HEK293 (cell line): ENCODE data around the gene CPA5.

Experiments
- CTCF ChIA-PET: fragments of 350-600 bp; formaldehyde crosslinking; extraction: SDS; loops from one replicate; lab custom pipeline; 2021; ENCODE audit warnings: antibody characterized with exemption; lab: Yijun Ruan, JAX
- POLR2A ChIA-PET: fragments of 300-600 bp; formaldehyde crosslinking; extraction: SDS; loops from one replicate; lab custom pipeline; 2020; ENCODE audit warnings: antibody characterized with exemption, inconsistent platforms; lab: Yijun Ruan, JAX
- H3K27ac ChIP-seq: fragments of 200-500 bp; sonication (Bioruptor generic); 2 replicates; pipeline ENCODE4 v1.5.1; 2014; ENCODE audit warnings: low read depth, low read length, control low read depth, inconsistent platforms; ENCODE audit errors: extremely low read depth
- H3K36me3 ChIP-seq, 2 experiments: fragments of 200-500 bp in 1 of 2; sonication (Bioruptor generic) in 1 of 2; 1 replicate in 1 of 2; 2 replicates in 1 of 2; pipeline ENCODE4 v1.5.1; 2014 to 2017; ENCODE audit warnings: inconsistent platforms in 2 of 2, low read length in 2 of 2; ENCODE audit not compliant: control insufficient read depth in 2 of 2, insufficient read depth in 1 of 2
- H3K4me1 ChIP-seq: fragments of 200-500 bp; sonication (Bioruptor generic); 2 replicates; pipeline ENCODE4 v1.5.1; 2014; ENCODE audit warnings: mild to moderate bottlenecking, low read length, inconsistent platforms; ENCODE audit not compliant: control insufficient read depth, insufficient read depth
- H3K4me3 ChIP-seq: 2 replicates; pipeline ENCODE4 v1.5.1; 2011; ENCODE audit warnings: low read depth, mild to moderate bottlenecking, control low read depth, low read length, moderate library complexity
- H3K9me3 ChIP-seq: fragments of 200-500 bp; sonication (Bioruptor generic); 2 replicates; pipeline ENCODE4 v1.5.1; 2014; ENCODE audit warnings: low read depth, low read length, inconsistent platforms; ENCODE audit not compliant: control insufficient read depth, insufficient read depth
- GLIS1 ChIP-seq: fragments of 450-650 bp; formaldehyde crosslinking; IDR thresholded peaks from 2 replicates; pipeline ENCODE4 v1.5.1; 2016; ENCODE audit warnings: missing biosample characterization, missing genetic modification characterization
- SETDB1 ChIP-seq: IDR thresholded peaks from one replicate; pipeline ENCODE4 v1.6.1; 2017; ENCODE audit warnings: mild to moderate bottlenecking, low read length, moderate library complexity, mixed read lengths; ENCODE audit not compliant: insufficient read length
- SP7 ChIP-seq: fragments of 450-650 bp; formaldehyde crosslinking; IDR thresholded peaks from 2 replicates; pipeline ENCODE4 v1.5.1; 2016; ENCODE audit warnings: missing biosample characterization, missing genetic modification characterization
- ZBTB7A ChIP-seq: fragments of 450-650 bp; formaldehyde crosslinking; IDR thresholded peaks from 2 replicates; pipeline ENCODE4 v1.5.1; 2016; ENCODE audit warnings: low read depth, missing biosample characterization, missing genetic modification characterization
- ZNF140 ChIP-seq: fragments of 450-650 bp; formaldehyde crosslinking; IDR thresholded peaks from 2 replicates; pipeline ENCODE4 v1.5.1; 2016; ENCODE audit warnings: missing biosample characterization, missing genetic modification characterization
- ZNF223 ChIP-seq: fragments of 450-650 bp; formaldehyde crosslinking; IDR thresholded peaks from 2 replicates; pipeline ENCODE4 v1.5.1; 2016; ENCODE audit warnings: missing biosample characterization, missing genetic modification characterization
- ZNF311 ChIP-seq: fragments of 450-650 bp; formaldehyde crosslinking; IDR thresholded peaks from 2 replicates; pipeline ENCODE4 v1.5.1; 2017; ENCODE audit warnings: missing biosample characterization, missing genetic modification characterization, borderline replicate concordance
- ZNF514 ChIP-seq: fragments of 450-650 bp; formaldehyde crosslinking; IDR thresholded peaks from 2 replicates; pipeline ENCODE4 v1.5.1; 2016; ENCODE audit warnings: missing biosample characterization, missing genetic modification characterization
- ZNF521 ChIP-seq: fragments of 450-650 bp; formaldehyde crosslinking; IDR thresholded peaks from 2 replicates; pipeline ENCODE4 v1.5.1; 2017; ENCODE audit warnings: missing biosample characterization, mild to moderate bottlenecking, missing genetic modification characterization
- ZNF610 ChIP-seq: fragments of 450-650 bp; formaldehyde crosslinking; IDR thresholded peaks from 2 replicates; pipeline ENCODE4 v1.5.1; 2016; ENCODE audit warnings: missing biosample characterization, missing genetic modification characterization, borderline replicate concordance
- ZNF658 ChIP-seq: fragments of 450-650 bp; formaldehyde crosslinking; IDR thresholded peaks from 2 replicates; pipeline ENCODE4; 2016; ENCODE audit warnings: missing biosample characterization, missing genetic modification characterization
- ZNF76 ChIP-seq: fragments of 450-650 bp; formaldehyde crosslinking; IDR thresholded peaks from 2 replicates; pipeline ENCODE4; 2016; ENCODE audit warnings: low read depth, missing biosample characterization, missing genetic modification characterization, borderline replicate concordance
- TF ChIP-seq, protein P1 (sequence below): fragments of 450-650 bp; formaldehyde crosslinking; IDR thresholded peaks from 2 replicates; pipeline ENCODE4; 2016; ENCODE audit warnings: missing biosample characterization, missing genetic modification characterization
- TF ChIP-seq, protein P2 (sequence below): IDR thresholded peaks from 2 replicates; pipeline ENCODE4 v1.6.1; 2011; ENCODE audit warnings: mild to moderate bottlenecking, low read depth, low read length, borderline replicate concordance
- TF ChIP-seq, protein P3 (sequence below): fragments of 450-650 bp; formaldehyde crosslinking; IDR thresholded peaks from 2 replicates; pipeline ENCODE4 v1.5.1; 2017; ENCODE audit warnings: missing biosample characterization, missing genetic modification characterization
- TF ChIP-seq, protein P4 (sequence below): fragments of 450-650 bp; formaldehyde crosslinking; optimal IDR thresholded peaks from 2 replicates; pipeline ENCODE3; 2016; ENCODE audit warnings: missing biosample characterization, mild to moderate bottlenecking, missing genetic modification characterization
- TF ChIP-seq, protein P5 (sequence below): fragments of 450-650 bp; formaldehyde crosslinking; IDR thresholded peaks from 2 replicates; pipeline ENCODE4 v1.5.1; 2017; ENCODE audit warnings: missing biosample characterization, missing genetic modification characterization
- TF ChIP-seq, protein P6 (sequence below): fragments of 450-650 bp; formaldehyde crosslinking; IDR thresholded peaks from 2 replicates; pipeline ENCODE4 v1.5.1; 2016; ENCODE audit warnings: missing biosample characterization, missing genetic modification characterization
- TF ChIP-seq, protein P7 (sequence below): fragments of 450-650 bp; formaldehyde crosslinking; IDR thresholded peaks from 2 replicates; pipeline ENCODE4 v1.5.1; 2016; ENCODE audit warnings: missing biosample characterization, missing genetic modification characterization, borderline replicate concordance

The CPA5 gene

DNA sequence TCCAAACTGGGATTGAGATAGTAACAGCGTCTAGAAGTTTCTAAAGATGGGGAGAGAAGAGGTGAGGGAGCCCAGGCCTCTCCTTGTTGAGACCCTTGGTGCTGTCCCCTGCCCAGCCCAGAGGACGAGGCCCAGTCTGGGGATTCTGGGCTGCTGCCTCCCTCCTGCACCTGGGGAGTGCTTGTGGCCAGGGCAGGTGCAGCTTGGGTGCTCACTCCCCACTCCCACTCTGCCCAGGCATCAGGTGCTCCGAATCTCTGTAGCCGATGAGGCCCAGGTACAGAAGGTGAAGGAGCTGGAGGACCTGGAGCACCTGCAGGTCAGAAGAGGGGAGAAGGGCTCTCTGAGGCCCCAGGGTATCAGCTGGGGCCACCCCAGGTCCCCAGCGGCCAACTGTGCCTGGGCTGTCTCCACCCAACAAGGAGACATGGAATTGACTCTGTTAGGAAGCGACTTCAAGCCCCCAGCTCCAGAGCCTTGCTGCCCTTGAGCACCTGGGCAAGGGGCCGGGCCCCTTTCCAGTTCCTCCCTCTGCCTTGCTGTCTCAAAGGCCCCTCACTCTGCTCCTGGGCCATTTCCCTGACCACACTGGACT, 36.3 kb downstream of the CPA5 start (continued):
- TF ChIP-seq, protein P1, sequence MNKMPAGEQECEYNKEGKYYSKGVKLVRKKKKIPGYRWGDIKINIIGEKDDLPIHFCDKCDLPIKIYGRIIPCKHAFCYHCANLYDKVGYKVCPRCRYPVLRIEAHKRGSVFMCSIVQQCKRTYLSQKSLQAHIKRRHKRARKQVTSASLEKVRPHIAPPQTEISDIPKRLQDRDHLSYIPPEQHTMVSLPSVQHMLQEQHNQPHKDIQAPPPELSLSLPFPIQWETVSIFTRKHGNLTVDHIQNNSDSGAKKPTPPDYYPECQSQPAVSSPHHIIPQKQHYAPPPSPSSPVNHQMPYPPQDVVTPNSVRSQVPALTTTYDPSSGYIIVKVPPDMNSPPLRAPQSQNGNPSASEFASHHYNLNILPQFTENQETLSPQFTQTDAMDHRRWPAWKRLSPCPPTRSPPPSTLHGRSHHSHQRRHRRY (tag by site-specific recombination), result no peak
- TF ChIP-seq SETDB1 (no peak), ZNF311 (tag by site-specific recombination) (no peak), ZNF223 (no peak), GLIS1 (no peak), ZNF76 (tag by site-specific recombination) (no peak), ZNF521 (no peak)
- TF ChIP-seq, protein P2, sequence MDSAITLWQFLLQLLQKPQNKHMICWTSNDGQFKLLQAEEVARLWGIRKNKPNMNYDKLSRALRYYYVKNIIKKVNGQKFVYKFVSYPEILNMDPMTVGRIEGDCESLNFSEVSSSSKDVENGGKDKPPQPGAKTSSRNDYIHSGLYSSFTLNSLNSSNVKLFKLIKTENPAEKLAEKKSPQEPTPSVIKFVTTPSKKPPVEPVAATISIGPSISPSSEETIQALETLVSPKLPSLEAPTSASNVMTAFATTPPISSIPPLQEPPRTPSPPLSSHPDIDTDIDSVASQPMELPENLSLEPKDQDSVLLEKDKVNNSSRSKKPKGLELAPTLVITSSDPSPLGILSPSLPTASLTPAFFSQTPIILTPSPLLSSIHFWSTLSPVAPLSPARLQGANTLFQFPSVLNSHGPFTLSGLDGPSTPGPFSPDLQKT, result no peak
- TF ChIP-seq, protein P3, sequence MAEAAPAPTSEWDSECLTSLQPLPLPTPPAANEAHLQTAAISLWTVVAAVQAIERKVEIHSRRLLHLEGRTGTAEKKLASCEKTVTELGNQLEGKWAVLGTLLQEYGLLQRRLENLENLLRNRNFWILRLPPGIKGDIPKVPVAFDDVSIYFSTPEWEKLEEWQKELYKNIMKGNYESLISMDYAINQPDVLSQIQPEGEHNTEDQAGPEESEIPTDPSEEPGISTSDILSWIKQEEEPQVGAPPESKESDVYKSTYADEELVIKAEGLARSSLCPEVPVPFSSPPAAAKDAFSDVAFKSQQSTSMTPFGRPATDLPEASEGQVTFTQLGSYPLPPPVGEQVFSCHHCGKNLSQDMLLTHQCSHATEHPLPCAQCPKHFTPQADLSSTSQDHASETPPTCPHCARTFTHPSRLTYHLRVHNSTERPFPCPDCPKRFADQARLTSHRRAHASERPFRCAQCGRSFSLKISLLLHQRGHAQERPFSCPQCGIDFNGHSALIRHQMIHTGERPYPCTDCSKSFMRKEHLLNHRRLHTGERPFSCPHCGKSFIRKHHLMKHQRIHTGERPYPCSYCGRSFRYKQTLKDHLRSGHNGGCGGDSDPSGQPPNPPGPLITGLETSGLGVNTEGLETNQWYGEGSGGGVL (tag by site-specific recombination), result no peak
- TF ChIP-seq, protein P4, sequence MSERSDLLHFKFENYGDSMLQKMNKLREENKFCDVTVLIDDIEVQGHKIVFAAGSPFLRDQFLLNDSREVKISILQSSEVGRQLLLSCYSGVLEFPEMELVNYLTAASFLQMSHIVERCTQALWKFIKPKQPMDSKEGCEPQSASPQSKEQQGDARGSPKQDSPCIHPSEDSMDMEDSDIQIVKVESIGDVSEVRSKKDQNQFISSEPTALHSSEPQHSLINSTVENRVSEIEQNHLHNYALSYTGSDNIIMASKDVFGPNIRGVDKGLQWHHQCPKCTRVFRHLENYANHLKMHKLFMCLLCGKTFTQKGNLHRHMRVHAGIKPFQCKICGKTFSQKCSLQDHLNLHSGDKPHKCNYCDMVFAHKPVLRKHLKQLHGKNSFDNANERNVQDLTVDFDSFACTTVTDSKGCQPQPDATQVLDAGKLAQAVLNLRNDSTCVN (tag by site-specific recombination), result no peak
- TF ChIP-seq, protein P5, sequence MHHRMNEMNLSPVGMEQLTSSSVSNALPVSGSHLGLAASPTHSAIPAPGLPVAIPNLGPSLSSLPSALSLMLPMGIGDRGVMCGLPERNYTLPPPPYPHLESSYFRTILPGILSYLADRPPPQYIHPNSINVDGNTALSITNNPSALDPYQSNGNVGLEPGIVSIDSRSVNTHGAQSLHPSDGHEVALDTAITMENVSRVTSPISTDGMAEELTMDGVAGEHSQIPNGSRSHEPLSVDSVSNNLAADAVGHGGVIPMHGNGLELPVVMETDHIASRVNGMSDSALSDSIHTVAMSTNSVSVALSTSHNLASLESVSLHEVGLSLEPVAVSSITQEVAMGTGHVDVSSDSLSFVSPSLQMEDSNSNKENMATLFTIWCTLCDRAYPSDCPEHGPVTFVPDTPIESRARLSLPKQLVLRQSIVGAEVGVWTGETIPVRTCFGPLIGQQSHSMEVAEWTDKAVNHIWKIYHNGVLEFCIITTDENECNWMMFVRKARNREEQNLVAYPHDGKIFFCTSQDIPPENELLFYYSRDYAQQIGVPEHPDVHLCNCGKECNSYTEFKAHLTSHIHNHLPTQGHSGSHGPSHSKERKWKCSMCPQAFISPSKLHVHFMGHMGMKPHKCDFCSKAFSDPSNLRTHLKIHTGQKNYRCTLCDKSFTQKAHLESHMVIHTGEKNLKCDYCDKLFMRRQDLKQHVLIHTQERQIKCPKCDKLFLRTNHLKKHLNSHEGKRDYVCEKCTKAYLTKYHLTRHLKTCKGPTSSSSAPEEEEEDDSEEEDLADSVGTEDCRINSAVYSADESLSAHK (tag by site-specific recombination), result no peak

DNA sequence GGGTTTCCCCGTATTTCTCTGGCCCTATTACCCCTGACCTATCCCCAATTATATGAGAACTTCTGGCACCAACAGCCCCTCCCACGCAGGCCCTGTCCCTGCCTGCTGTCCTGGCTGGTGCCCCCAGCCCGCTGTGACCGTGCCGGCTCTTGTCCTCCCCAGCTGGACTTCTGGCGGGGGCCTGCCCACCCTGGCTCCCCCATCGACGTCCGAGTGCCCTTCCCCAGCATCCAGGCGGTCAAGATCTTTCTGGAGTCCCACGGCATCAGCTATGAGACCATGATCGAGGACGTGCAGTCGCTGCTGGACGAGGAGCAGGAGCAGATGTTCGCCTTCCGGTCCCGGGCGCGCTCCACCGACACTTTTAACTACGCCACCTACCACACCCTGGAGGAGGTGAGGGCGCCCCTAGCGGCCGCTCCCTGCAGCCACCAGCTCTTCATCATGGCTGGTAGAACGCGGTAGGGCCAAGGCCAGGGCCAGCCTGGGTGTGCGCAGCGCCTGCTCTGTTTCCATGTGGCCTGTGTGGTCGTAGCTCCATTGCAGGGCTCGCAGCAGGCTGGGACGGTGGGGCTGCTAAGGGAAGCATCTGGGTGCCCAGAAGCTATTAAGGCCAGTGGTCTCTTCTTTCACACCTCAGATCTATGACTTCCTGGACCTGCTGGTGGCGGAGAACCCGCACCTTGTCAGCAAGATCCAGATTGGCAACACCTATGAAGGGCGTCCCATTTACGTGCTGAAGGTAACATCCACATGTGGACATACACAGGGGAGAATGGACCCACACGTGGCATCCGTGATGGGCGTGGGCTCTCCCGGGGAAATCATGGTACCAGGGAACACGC, 37.1 kb downstream of the CPA5 start:
- H3K36me3 ChIP-seq, result no peaks in the 10 kb centered on the region
- no peaks in the 10 kb centered on the region for H3K4me1 ChIP-seq
- POLR2A ChIA-PET, result no interaction called here
- no peak overlapping the region for H3K27ac ChIP-seq
- no peaks in the 10 kb centered on the region for H3K9me3 ChIP-seq
- no peak overlapping the region for H3K4me3 ChIP-seq
- CTCF ChIA-PET, result no interaction called here
- TF ChIP-seq, protein P6, sequence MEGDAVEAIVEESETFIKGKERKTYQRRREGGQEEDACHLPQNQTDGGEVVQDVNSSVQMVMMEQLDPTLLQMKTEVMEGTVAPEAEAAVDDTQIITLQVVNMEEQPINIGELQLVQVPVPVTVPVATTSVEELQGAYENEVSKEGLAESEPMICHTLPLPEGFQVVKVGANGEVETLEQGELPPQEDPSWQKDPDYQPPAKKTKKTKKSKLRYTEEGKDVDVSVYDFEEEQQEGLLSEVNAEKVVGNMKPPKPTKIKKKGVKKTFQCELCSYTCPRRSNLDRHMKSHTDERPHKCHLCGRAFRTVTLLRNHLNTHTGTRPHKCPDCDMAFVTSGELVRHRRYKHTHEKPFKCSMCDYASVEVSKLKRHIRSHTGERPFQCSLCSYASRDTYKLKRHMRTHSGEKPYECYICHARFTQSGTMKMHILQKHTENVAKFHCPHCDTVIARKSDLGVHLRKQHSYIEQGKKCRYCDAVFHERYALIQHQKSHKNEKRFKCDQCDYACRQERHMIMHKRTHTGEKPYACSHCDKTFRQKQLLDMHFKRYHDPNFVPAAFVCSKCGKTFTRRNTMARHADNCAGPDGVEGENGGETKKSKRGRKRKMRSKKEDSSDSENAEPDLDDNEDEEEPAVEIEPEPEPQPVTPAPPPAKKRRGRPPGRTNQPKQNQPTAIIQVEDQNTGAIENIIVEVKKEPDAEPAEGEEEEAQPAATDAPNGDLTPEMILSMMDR (tag by site-specific recombination), result no peak
- TF ChIP-seq ZBTB7A (tag by site-specific recombination) (no peak), ZNF610 (tag by site-specific recombination) (no peak), ZNF140 (no peak), ZNF658 (tag by site-specific recombination) (no peak), SP7 (no peak), ZNF514 (tag by site-specific recombination) (no peak)
- TF ChIP-seq, protein P7, sequence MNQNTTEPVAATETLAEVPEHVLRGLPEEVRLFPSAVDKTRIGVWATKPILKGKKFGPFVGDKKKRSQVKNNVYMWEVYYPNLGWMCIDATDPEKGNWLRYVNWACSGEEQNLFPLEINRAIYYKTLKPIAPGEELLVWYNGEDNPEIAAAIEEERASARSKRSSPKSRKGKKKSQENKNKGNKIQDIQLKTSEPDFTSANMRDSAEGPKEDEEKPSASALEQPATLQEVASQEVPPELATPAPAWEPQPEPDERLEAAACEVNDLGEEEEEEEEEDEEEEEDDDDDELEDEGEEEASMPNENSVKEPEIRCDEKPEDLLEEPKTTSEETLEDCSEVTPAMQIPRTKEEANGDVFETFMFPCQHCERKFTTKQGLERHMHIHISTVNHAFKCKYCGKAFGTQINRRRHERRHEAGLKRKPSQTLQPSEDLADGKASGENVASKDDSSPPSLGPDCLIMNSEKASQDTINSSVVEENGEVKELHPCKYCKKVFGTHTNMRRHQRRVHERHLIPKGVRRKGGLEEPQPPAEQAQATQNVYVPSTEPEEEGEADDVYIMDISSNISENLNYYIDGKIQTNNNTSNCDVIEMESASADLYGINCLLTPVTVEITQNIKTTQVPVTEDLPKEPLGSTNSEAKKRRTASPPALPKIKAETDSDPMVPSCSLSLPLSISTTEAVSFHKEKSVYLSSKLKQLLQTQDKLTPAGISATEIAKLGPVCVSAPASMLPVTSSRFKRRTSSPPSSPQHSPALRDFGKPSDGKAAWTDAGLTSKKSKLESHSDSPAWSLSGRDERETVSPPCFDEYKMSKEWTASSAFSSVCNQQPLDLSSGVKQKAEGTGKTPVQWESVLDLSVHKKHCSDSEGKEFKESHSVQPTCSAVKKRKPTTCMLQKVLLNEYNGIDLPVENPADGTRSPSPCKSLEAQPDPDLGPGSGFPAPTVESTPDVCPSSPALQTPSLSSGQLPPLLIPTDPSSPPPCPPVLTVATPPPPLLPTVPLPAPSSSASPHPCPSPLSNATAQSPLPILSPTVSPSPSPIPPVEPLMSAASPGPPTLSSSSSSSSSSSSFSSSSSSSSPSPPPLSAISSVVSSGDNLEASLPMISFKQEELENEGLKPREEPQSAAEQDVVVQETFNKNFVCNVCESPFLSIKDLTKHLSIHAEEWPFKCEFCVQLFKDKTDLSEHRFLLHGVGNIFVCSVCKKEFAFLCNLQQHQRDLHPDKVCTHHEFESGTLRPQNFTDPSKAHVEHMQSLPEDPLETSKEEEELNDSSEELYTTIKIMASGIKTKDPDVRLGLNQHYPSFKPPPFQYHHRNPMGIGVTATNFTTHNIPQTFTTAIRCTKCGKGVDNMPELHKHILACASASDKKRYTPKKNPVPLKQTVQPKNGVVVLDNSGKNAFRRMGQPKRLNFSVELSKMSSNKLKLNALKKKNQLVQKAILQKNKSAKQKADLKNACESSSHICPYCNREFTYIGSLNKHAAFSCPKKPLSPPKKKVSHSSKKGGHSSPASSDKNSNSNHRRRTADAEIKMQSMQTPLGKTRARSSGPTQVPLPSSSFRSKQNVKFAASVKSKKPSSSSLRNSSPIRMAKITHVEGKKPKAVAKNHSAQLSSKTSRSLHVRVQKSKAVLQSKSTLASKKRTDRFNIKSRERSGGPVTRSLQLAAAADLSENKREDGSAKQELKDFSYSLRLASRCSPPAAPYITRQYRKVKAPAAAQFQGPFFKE, result no peak
